Measurements from ENCODE around the gene ATP9B. TPM values are rescaled to one million over a fixed set of nuclear protein-coding genes. Genes with fewer than 3 reads are reported as not detected.

ATP9B gene
- total RNA-seq, 1 experiment from 2014 or later, result 44.4 TPM

DNA sequence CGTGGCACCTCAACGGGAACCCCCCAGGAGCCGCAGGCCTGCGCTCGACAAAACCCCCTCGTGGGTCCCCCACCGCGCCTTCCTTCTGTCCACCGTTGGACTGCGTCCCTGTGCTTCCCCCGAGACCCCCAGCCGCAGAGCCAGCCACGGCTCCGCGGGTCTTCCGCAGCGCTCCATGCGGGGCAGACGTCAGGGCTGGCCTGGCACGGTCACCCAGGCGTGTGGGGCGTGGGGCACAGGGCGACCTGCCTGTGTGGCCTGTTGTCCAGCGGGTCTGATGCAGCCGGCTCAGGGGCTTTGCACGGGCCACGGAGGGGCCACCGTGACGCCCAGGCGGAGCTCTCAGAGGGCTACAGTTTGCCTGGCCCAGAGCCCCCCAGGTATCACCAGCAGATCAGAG, 337.5 kb downstream of the ATP9B start:
- H3K36me3 ChIP-seq (ENCODE audit: control insufficient read depth, insufficient read depth, low read length), result no peaks in the 10 kb centered on the region
- TF ChIP-seq SIN3A (IDR thresholded peaks at IDR 0.05; ENCODE audit: borderline replicate concordance, insufficient read depth, low read depth, low read length), result no peak
- TF ChIP-seq, protein P1, sequence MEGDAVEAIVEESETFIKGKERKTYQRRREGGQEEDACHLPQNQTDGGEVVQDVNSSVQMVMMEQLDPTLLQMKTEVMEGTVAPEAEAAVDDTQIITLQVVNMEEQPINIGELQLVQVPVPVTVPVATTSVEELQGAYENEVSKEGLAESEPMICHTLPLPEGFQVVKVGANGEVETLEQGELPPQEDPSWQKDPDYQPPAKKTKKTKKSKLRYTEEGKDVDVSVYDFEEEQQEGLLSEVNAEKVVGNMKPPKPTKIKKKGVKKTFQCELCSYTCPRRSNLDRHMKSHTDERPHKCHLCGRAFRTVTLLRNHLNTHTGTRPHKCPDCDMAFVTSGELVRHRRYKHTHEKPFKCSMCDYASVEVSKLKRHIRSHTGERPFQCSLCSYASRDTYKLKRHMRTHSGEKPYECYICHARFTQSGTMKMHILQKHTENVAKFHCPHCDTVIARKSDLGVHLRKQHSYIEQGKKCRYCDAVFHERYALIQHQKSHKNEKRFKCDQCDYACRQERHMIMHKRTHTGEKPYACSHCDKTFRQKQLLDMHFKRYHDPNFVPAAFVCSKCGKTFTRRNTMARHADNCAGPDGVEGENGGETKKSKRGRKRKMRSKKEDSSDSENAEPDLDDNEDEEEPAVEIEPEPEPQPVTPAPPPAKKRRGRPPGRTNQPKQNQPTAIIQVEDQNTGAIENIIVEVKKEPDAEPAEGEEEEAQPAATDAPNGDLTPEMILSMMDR (IDR thresholded peaks at IDR 0.05), result no peak
- TF ChIP-seq, protein P2, sequence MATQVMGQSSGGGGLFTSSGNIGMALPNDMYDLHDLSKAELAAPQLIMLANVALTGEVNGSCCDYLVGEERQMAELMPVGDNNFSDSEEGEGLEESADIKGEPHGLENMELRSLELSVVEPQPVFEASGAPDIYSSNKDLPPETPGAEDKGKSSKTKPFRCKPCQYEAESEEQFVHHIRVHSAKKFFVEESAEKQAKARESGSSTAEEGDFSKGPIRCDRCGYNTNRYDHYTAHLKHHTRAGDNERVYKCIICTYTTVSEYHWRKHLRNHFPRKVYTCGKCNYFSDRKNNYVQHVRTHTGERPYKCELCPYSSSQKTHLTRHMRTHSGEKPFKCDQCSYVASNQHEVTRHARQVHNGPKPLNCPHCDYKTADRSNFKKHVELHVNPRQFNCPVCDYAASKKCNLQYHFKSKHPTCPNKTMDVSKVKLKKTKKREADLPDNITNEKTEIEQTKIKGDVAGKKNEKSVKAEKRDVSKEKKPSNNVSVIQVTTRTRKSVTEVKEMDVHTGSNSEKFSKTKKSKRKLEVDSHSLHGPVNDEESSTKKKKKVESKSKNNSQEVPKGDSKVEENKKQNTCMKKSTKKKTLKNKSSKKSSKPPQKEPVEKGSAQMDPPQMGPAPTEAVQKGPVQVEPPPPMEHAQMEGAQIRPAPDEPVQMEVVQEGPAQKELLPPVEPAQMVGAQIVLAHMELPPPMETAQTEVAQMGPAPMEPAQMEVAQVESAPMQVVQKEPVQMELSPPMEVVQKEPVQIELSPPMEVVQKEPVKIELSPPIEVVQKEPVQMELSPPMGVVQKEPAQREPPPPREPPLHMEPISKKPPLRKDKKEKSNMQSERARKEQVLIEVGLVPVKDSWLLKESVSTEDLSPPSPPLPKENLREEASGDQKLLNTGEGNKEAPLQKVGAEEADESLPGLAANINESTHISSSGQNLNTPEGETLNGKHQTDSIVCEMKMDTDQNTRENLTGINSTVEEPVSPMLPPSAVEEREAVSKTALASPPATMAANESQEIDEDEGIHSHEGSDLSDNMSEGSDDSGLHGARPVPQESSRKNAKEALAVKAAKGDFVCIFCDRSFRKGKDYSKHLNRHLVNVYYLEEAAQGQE (IDR thresholded peaks at IDR 0.05; ENCODE audit: insufficient read depth in 1 of 2, low read depth in 2 of 2, low read length in 1 of 2), result no peak
- TF ChIP-seq TCF7L2 (IDR thresholded peaks at IDR 0.05; ENCODE audit: low read depth, low read length), result no peak
- TF ChIP-seq POLR2AphosphoS5 (IDR thresholded peaks at IDR 0.05; ENCODE audit: low read depth, low read length), result no peak
- ATAC-seq, result no peak

DNA sequence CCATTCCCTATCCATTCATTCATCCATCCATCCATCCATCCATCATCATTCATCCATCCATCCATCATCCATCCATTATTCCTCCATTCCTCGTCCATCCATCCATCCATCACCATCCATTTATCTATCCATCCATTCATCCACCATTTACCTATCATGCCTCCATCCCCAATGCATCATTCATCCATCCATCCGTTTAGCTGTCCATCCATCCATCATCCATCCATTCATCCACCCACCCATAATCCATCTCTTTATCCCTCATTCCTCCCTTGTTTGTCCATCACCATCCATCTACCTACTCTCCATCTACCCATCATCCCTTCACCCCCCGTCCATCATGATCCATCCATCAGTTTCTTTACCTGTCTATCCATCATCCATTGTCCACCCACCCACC, 340.1 kb downstream of the ATP9B start:
- in situ Hi-C loops (cut with HindIII; ENCODE audit: low pct_unique_long_range_greater_than_20kb, low sequenced_read_pairs), result no loop called here
- no peaks in the 10 kb centered on the region for H3K27me3 ChIP-seq (ENCODE audit: control insufficient read depth, insufficient read depth, low read length)
- TF ChIP-seq, protein P1 (IDR thresholded peaks at IDR 0.05), result no peak
- TF ChIP-seq SIN3A (IDR thresholded peaks at IDR 0.05; ENCODE audit: borderline replicate concordance, insufficient read depth, low read depth, low read length) (no peak), TCF7L2 (IDR thresholded peaks at IDR 0.05; ENCODE audit: low read depth, low read length) (no peak), POLR2AphosphoS5 (IDR thresholded peaks at IDR 0.05; ENCODE audit: low read depth, low read length) (no peak)
- TF ChIP-seq, protein P2 (IDR thresholded peaks at IDR 0.05; ENCODE audit: insufficient read depth in 1 of 2, low read depth in 2 of 2, low read length in 1 of 2), result no peak
- H3K4me3 ChIP-seq (ENCODE audit: low read depth in 2 of 2, low read length in 2 of 2), result no peak overlapping the region
- DNase-seq (ENCODE audit: low read depth, low spot score) (no peak), ATAC-seq (no peak)
- no peaks in the 10 kb centered on the region for H3K9me3 ChIP-seq (ENCODE audit: control insufficient read depth, insufficient read depth, low read depth, low read length)
- no peak overlapping the region for H3K27ac ChIP-seq (ENCODE audit: low read length)
- ChIA-PET POLR2A (no interaction called here), CTCF (no interaction called here)
- BruUV-seq (replicated peaks), result no TSS peak
- H3K4me1 ChIP-seq (ENCODE audit: control insufficient read depth, insufficient read depth, low read length), result peaks cover 16% of the 10 kb centered on the region
- intact Hi-C loops (cut with micrococcal nuclease; ENCODE audit: unreplicated experiment), result no loop called here
- H3K36me3 ChIP-seq (ENCODE audit: control insufficient read depth, insufficient read depth, low read length), result no peaks in the 10 kb centered on the region

More for the DNA sequence above, 337.5 kb downstream of the ATP9B start:
- H3K27ac ChIP-seq (ENCODE audit: low read length), result no peak overlapping the region
- H3K4me3 ChIP-seq (ENCODE audit: low read depth in 2 of 2, low read length in 2 of 2), result no peak overlapping the region
- CTCF ChIA-PET, result no interaction called here
- POLR2A ChIA-PET, result interaction anchor here (0.7 kb wide), 1 partner anchor 243 kb away, joined by 5 read pairs; no protein-coding TSS in a partner anchor
- DNase-seq (ENCODE audit: low read depth, low spot score), result no peak
- no TSS peak for BruUV-seq (replicated peaks)
- H3K9me3 ChIP-seq (ENCODE audit: control insufficient read depth, insufficient read depth, low read depth, low read length), result no peaks in the 10 kb centered on the region
- in situ Hi-C loops (cut with HindIII; ENCODE audit: low pct_unique_long_range_greater_than_20kb, low sequenced_read_pairs) (no loop called here), intact Hi-C loops (cut with micrococcal nuclease; ENCODE audit: unreplicated experiment) (no loop called here)
- no peaks in the 10 kb centered on the region for H3K27me3 ChIP-seq (ENCODE audit: control insufficient read depth, insufficient read depth, low read length)
- H3K4me1 ChIP-seq (ENCODE audit: control insufficient read depth, insufficient read depth, low read length), result peaks cover 25% of the 10 kb centered on the region

Data from Panc1 (cell line).